ENCODE measurements around the gene RNASE9.
A peak's percentile ranks its signal among the peaks of the same experiment; 100 is the strongest.

Gene RNASE9

DNA sequence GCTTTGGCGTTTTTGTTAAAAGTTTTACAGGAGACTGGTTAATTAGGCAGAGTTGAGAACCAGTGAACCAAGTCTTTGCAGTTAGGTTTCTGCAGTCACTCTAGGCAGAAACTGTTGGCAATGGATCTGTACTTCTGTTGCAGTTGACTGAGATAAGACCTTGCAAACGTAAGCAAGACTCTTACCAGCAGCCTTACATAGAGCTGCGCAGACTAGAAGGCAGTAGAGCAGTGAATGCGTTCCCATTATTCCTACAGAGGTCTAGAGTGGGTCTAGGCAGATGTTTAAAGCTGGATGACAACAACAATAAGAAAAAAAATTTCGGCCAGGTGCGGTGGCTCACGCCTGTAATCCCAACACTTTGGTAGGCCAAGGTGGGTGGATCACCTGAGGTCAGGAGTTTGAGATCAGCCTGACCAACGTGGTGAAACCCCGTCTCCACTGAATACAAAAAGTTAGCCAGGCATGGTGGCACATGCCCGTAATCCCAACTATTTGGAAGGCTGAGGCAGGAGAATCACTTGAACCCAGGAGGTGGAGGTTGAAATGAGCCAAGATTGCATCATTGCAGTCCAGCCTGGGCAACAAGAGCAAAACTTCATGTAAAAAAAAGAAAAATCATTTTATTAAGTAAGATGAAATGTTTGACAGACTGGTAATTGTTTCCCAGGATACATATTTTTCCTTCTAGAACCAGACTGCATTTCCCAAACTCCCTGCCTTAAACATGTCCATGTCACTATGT, 12.3 kb downstream of the RNASE9 start:
- DNase-seq (ENCODE audit: low read depth) = no peak
- TF ChIP-seq MYC (IDR thresholded peaks at IDR 0.05; ENCODE audit: low read depth, low read length) (no peak), POLR2A (IDR thresholded peaks at IDR 0.05; ENCODE audit: extremely low read depth, insufficient read length) (no peak)
- TF ChIP-seq, protein P1, sequence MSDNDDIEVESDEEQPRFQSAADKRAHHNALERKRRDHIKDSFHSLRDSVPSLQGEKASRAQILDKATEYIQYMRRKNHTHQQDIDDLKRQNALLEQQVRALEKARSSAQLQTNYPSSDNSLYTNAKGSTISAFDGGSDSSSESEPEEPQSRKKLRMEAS (IDR thresholded peaks at IDR 0.05; ENCODE audit: low read depth, low read length) = no peak
- TF ChIP-seq, protein P2, sequence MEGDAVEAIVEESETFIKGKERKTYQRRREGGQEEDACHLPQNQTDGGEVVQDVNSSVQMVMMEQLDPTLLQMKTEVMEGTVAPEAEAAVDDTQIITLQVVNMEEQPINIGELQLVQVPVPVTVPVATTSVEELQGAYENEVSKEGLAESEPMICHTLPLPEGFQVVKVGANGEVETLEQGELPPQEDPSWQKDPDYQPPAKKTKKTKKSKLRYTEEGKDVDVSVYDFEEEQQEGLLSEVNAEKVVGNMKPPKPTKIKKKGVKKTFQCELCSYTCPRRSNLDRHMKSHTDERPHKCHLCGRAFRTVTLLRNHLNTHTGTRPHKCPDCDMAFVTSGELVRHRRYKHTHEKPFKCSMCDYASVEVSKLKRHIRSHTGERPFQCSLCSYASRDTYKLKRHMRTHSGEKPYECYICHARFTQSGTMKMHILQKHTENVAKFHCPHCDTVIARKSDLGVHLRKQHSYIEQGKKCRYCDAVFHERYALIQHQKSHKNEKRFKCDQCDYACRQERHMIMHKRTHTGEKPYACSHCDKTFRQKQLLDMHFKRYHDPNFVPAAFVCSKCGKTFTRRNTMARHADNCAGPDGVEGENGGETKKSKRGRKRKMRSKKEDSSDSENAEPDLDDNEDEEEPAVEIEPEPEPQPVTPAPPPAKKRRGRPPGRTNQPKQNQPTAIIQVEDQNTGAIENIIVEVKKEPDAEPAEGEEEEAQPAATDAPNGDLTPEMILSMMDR (IDR thresholded peaks at IDR 0.05; ENCODE audit: low read depth, low read length) = no peak
- H3K4me3 ChIP-seq (ENCODE audit: low read depth, low read length) = no peak overlapping the region

DNA sequence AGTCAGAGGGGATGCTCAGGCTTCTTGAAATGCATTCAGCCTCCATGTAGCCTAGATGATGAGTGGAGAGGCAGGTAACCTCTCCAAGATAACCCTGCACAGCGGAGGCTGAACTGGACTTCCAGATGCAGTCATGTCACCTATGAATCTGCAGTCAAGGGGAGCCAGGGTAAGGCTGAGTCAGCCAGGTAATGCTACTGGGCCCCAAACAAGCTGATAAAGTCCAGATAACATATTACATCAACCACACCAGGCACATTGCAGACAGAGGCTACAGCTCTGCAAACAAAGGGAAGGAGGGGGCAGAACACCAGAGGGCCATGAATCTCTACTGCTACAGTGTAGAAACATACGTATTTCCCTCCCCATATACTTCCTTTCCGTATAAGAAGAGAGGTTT, 14.0 kb downstream of the RNASE9 start:
- H3K4me3 ChIP-seq (ENCODE audit: low read depth, low read length) = no peak overlapping the region
- DNase-seq (ENCODE audit: low read depth) = no peak
- TF ChIP-seq, protein P1 (IDR thresholded peaks at IDR 0.05; ENCODE audit: low read depth, low read length) = no peak
- TF ChIP-seq MYC (IDR thresholded peaks at IDR 0.05; ENCODE audit: low read depth, low read length) = no peak
- TF ChIP-seq, protein P2 (IDR thresholded peaks at IDR 0.05; ENCODE audit: low read depth, low read length) = no peak
- TF ChIP-seq POLR2A (IDR thresholded peaks at IDR 0.05; ENCODE audit: extremely low read depth, insufficient read length) = no peak

DNA sequence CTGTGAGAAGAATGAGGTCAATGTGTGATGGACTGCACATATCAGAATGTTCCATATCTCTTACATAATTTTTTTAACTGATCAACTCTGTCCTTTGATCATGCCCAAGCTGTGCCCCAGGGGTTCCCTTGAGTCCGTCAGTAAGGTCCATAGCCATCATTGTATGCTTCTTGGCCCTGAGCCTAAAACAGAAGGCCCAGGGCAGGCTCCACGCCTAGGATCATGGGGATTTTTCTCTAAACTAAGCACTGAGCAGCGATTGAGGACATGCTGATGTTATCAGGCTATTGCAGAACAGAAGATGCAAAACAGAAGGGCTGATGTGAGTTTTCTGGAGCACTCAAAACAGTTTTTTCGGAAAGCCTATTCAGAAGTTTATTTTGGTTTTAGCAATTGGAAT, 20.9 kb downstream of the RNASE9 start:
- DNase-seq (ENCODE audit: low read depth) = no peak
- TF ChIP-seq POLR2A (IDR thresholded peaks at IDR 0.05; ENCODE audit: extremely low read depth, insufficient read length) (no peak), MYC (IDR thresholded peaks at IDR 0.05; ENCODE audit: low read depth, low read length) (no peak)
- TF ChIP-seq, protein P2 (IDR thresholded peaks at IDR 0.05; ENCODE audit: low read depth, low read length) = no peak
- TF ChIP-seq, protein P1 (IDR thresholded peaks at IDR 0.05; ENCODE audit: low read depth, low read length) = no peak
- no peak overlapping the region for H3K4me3 ChIP-seq (ENCODE audit: low read depth, low read length)

DNA sequence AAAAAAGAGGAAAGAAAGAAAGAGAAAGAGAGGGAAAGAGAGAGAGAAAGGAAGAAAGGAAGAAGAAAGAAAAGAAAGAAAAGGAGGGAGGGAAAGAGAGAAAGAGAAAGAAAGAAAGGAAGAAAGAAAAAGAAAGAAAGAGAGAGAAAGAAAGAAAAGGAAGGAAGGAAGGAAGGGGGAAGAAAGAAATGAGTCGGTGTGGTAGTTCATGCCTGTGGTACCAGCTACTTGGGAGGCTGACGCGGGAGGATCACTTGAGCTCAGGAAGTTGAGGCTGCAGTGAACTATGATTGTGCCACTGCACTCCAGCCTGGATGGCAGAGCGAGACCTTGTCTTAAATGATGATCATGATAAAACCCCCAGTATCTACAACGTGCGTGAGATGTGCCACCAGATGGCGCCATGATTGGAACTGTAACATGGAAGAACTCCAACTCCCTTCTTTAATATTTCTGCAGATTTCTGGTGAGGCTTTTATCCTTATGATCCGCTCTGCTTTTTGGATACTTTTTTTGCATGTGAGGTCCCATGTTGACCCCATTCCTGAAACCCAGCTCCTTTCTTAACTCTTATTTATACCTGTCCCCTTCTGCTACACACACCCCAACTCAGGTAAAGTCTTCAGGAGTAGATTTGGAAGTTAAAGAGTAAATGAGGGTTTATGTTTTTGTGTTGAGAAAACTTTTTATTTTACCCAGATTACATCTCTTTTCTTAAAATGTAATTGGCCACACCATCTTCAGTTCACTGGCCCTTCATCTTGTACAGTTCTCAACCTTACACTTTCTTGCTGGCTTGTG, 29.9 kb downstream of the RNASE9 start:
- peak; percentile 90 for DNase-seq (ENCODE audit: low read depth)

DNA sequence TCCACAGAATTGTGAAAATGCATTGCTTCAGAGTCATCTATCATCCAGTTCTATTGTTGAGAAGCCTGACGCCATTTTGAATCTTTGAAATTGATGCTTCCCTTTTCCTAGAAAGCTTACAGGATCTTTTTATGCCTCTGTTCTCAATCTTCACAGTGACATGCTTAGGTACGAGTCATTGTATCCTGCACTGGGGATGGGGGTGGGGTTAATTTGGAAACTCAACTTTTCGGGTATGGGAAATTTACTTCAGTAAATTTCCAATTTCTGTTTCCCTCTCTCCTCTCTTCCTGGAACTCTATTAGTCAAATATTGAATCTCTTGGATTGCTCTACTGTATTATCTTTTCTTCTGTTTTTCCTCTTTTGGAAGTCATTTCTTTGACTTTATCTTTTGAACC, 31.0 kb downstream of the RNASE9 start:
- no peak for TF ChIP-seq MYC (IDR thresholded peaks at IDR 0.05; ENCODE audit: low read depth, low read length)
- peak; percentile 9 for DNase-seq (ENCODE audit: low read depth)
- H3K4me3 ChIP-seq (ENCODE audit: low read depth, low read length) = no peak overlapping the region

More for the DNA sequence above, 29.9 kb downstream of the RNASE9 start:
- TF ChIP-seq POLR2A (IDR thresholded peaks at IDR 0.05; ENCODE audit: extremely low read depth, insufficient read length) (no peak), MYC (IDR thresholded peaks at IDR 0.05; ENCODE audit: low read depth, low read length) (no peak)
- TF ChIP-seq, protein P1 (IDR thresholded peaks at IDR 0.05; ENCODE audit: low read depth, low read length) = peak; percentile 20; the same call in 1 of the 2 replicates
- TF ChIP-seq, protein P2 (IDR thresholded peaks at IDR 0.05; ENCODE audit: low read depth, low read length) = peak; percentile 67
- no peak overlapping the region for H3K4me3 ChIP-seq (ENCODE audit: low read depth, low read length)

DNA sequence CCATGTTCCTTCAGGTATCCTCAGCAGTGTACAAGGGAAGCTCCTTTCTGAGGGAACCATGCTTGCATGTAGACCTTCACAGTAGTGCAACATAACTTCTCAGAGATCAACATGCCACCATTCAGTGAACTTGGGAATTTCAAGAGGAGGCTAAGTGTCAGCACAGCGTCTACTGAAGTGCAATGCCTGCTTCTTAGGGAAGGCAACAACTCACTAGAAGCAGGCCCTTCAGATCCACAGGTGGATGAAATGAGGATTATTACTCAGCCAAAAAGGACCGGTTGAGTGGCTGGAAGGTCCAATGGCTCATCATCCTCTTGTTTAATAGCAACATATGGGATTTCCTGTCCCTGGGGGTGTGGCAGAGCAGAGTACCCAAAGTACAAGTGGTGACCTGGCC, 36.8 kb downstream of the RNASE9 start:
- no peak overlapping the region for H3K4me3 ChIP-seq (ENCODE audit: low read depth, low read length)
- no peak for DNase-seq (ENCODE audit: low read depth)
- TF ChIP-seq POLR2A (IDR thresholded peaks at IDR 0.05; ENCODE audit: extremely low read depth, insufficient read length) = no peak
- TF ChIP-seq, protein P1 (IDR thresholded peaks at IDR 0.05; ENCODE audit: low read depth, low read length) = no peak
- no peak for TF ChIP-seq MYC (IDR thresholded peaks at IDR 0.05; ENCODE audit: low read depth, low read length)
- TF ChIP-seq, protein P2 (IDR thresholded peaks at IDR 0.05; ENCODE audit: low read depth, low read length) = no peak

All from NB4 (cell line).